Gastroesophageal sphincter (tissue), 3 donors: Measurements from ENCODE around the gene GFRA4.

Experiments
- EP300 ChIP-seq: sonication (generic); formaldehyde crosslinking; IDR thresholded peaks from one replicate; pipeline ENCODE4 v1.6.1; 2017; ENCODE audit warnings: antibody characterized with exemption, mild to moderate bottlenecking
- POLR2A ChIP-seq, 2 donors: fragments of 450-650 bp; IDR thresholded peaks; one replicate each; pipeline ENCODE4 v1.6.1; 2017; ENCODE audit warnings: antibody characterized with exemption in 2 of 2, mild to moderate bottlenecking in 2 of 2, moderate library complexity in 1 of 2
- TF ChIP-seq, protein P1 (sequence below), 4 experiments: fragments of 200-600 bp in 2 of 4; fragments of 450-650 bp in 2 of 4; sonication (generic) in 1 of 4; IDR thresholded peaks; one replicate each; pipeline ENCODE4 v1.5.1; 2017 to 2019; ENCODE audit warnings: antibody characterized with exemption in 4 of 4, mild to moderate bottlenecking in 2 of 4, moderate library complexity in 2 of 4

GRCh38 chr20:3696745-3697587 lies 33.8 kb upstream of the GFRA4 start:
- TF ChIP-seq EP300 (no peak), POLR2A (IDR thresholded peaks at IDR 0.05) (no peak)
- TF ChIP-seq, protein P1, sequence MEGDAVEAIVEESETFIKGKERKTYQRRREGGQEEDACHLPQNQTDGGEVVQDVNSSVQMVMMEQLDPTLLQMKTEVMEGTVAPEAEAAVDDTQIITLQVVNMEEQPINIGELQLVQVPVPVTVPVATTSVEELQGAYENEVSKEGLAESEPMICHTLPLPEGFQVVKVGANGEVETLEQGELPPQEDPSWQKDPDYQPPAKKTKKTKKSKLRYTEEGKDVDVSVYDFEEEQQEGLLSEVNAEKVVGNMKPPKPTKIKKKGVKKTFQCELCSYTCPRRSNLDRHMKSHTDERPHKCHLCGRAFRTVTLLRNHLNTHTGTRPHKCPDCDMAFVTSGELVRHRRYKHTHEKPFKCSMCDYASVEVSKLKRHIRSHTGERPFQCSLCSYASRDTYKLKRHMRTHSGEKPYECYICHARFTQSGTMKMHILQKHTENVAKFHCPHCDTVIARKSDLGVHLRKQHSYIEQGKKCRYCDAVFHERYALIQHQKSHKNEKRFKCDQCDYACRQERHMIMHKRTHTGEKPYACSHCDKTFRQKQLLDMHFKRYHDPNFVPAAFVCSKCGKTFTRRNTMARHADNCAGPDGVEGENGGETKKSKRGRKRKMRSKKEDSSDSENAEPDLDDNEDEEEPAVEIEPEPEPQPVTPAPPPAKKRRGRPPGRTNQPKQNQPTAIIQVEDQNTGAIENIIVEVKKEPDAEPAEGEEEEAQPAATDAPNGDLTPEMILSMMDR (IDR thresholded peaks at IDR 0.05): no peak
